ENCODE data around the gene TSPO.
A peak's percentile ranks its signal among the peaks of the same experiment; 100 is the strongest.
"Not testable (repeated sequence)": the region's sequence is repeated elsewhere in the genome, so short reads cannot be mapped to it uniquely, and the experiment has no call there.

TSPO gene

GRCh38 chr22:43131773-43132501 is 19.4 kb upstream of the TSPO start:
- DNase-seq (ENCODE audit: low read depth), result no peak

GRCh38 chr22:43133401-43133800 is 18.0 kb upstream of the TSPO start:
- DNase-seq (ENCODE audit: low read depth), result no peak

- no peak for DNase-seq (ENCODE audit: low read depth)
These were observed 16.8 kb upstream of the TSPO start for GRCh38 chr22:43134553-43134952.

GRCh38 chr22:43135565-43135964 is 15.8 kb upstream of the TSPO start:
- DNase-seq (ENCODE audit: low read depth), result no peak

GRCh38 chr22:43136255-43136654 is 15.1 kb upstream of the TSPO start:
- no peak for DNase-seq (ENCODE audit: low read depth)

GRCh38 chr22:43136801-43137200 is 14.6 kb upstream of the TSPO start:
- DNase-seq (ENCODE audit: low read depth), result no peak

GRCh38 chr22:43142880-43143562 is 8.3 kb upstream of the TSPO start, which contains the start of gene MCAT:
Gene MCAT (minus strand): TSS chr22:43143398. CDS start chr22:43143348, 50 bp downstream.
- peak; percentile 67 for DNase-seq (ENCODE audit: low read depth)

- no peak for DNase-seq (ENCODE audit: low read depth)
These were observed 6.4 kb upstream of the TSPO start for GRCh38 chr22:43144949-43145348.

GRCh38 chr22:43145371-43145770 is 6.0 kb upstream of the TSPO start:
- not testable (repeated sequence) for DNase-seq (ENCODE audit: low read depth)

- not testable (repeated sequence) for DNase-seq (ENCODE audit: low read depth)
These were observed 5.0 kb upstream of the TSPO start for GRCh38 chr22:43146332-43146731.

GRCh38 chr22:43147821-43148220 is 3.5 kb upstream of the TSPO start:
- no peak for DNase-seq (ENCODE audit: low read depth)

- DNase-seq (ENCODE audit: low read depth), result no peak
These were observed 2.8 kb upstream of the TSPO start for GRCh38 chr22:43148581-43148980.

- no peak for DNase-seq (ENCODE audit: low read depth)
These were observed 590 bp upstream of the TSPO start for GRCh38 chr22:43150731-43151206.

GRCh38 chr22:43152003-43152356 is 621 bp downstream of the TSPO start:
- DNase-seq (ENCODE audit: low read depth), result no peak

GRCh38 chr22:43152357-43153071 is 1.2 kb downstream of the TSPO start:
- DNase-seq (ENCODE audit: low read depth), result no peak

- no peak for DNase-seq (ENCODE audit: low read depth)
These were observed 2.5 kb downstream of the TSPO start for GRCh38 chr22:43153899-43154298.

- DNase-seq (ENCODE audit: low read depth), result no peak
These were observed 3.7 kb downstream of the TSPO start for GRCh38 chr22:43154887-43155536.

- no peak for DNase-seq (ENCODE audit: low read depth)
These were observed 4.4 kb downstream of the TSPO start for GRCh38 chr22:43155789-43156188.

- no peak for DNase-seq (ENCODE audit: low read depth)
These were observed 5.1 kb downstream of the TSPO start for GRCh38 chr22:43156413-43156812.

GRCh38 chr22:43157874-43158546 is 6.7 kb downstream of the TSPO start:
- no peak for DNase-seq (ENCODE audit: low read depth)

GRCh38 chr22:43158778-43159483 is 7.6 kb downstream of the TSPO start:
- DNase-seq (ENCODE audit: low read depth), result no peak

All from stimulated activated CD8-positive, alpha-beta memory T cell treated with anti-CD3 and anti-CD28 coated beads, Interleukin-7, amount 100 ng/mL, for 24 hours (primary cell).